Progenitor cell of endocrine pancreas (in vitro differentiated cells): ENCODE results near the gene BPGM. TPM values are rescaled to one million over a fixed set of nuclear protein-coding genes. Genes with fewer than 3 reads are reported as not detected.
"Not testable (repeated sequence)": the region's sequence is repeated elsewhere in the genome, so short reads cannot be mapped to it uniquely, and the experiment has no call there.

ENCODE experiments used
- DNase-seq: peaks from one replicate; pipeline ENCODE4 v3.0.0; 2021; ENCODE audit warnings: low spot score; ENCODE audit not compliant: unreplicated experiment
- H3K27ac Mint-ChIP-seq: 2 replicates; pipeline ENCODE4 v1.8.0; 2021; ENCODE audit warnings: mild to moderate bottlenecking, moderate library complexity, mixed read lengths
- H3K27me3 Mint-ChIP-seq: 2 replicates; pipeline ENCODE4 v1.8.0; 2021; ENCODE audit warnings: mixed read lengths
- H3K36me3 Mint-ChIP-seq: 2 replicates; pipeline ENCODE4 v1.8.0; 2022; ENCODE audit warnings: mixed read lengths; ENCODE audit not compliant: insufficient read depth
- H3K4me1 Mint-ChIP-seq: 2 replicates; pipeline ENCODE4 v1.8.0; 2021; ENCODE audit warnings: low read depth, mixed read lengths
- H3K4me3 Mint-ChIP-seq: 2 replicates; pipeline ENCODE4 v1.8.0; 2021; ENCODE audit warnings: low read depth, mild to moderate bottlenecking, moderate library complexity, mixed read lengths
- H3K9me3 Mint-ChIP-seq: 2 replicates; pipeline ENCODE4 v1.8.0; 2021; ENCODE audit warnings: low read depth, mixed read lengths
- CTCF ChIP-seq: fragments of 200-600 bp; sonication (generic); IDR thresholded peaks from one replicate; pipeline ENCODE4 v1.5.0; 2021; ENCODE audit warnings: antibody characterized with exemption, mild to moderate bottlenecking; ENCODE audit not compliant: unreplicated experiment
- total RNA-seq: library from RNA; stranded (reverse); gene quantifications from 2 replicates; pipeline ENCODE4 v1.2.1, GENCODE V29; 2021

BPGM gene
- total RNA-seq, 1 donor from 2014 or later = 22.8 TPM

- H3K27ac Mint-ChIP-seq = no peak overlapping the region
- H3K4me3 Mint-ChIP-seq = no peak overlapping the region
- peaks cover 16% of the 10 kb centered on the region for H3K27me3 Mint-ChIP-seq
- H3K4me1 Mint-ChIP-seq = no peaks in the 10 kb centered on the region
- no peak for DNase-seq
- no peaks in the 10 kb centered on the region for H3K36me3 Mint-ChIP-seq
- no peak for TF ChIP-seq CTCF
- H3K9me3 Mint-ChIP-seq = peaks cover 9% of the 10 kb centered on the region
Measured at GRCh38 chr7:134639061-134639460, 7.6 kb upstream of the BPGM start.

- Mint-ChIP-seq H3K9me3 (peaks cover 9% of the 10 kb centered on the region), H3K27ac (no peak overlapping the region), H3K4me1 (no peaks in the 10 kb centered on the region), H3K36me3 (no peaks in the 10 kb centered on the region), H3K4me3 (no peak overlapping the region), H3K27me3 (peaks cover 16% of the 10 kb centered on the region)
- no peak for DNase-seq
- no peak for TF ChIP-seq CTCF
Measured at GRCh38 chr7:134639683-134640279, 6.9 kb upstream of the BPGM start.

GRCh38 chr7:134640842-134641715 lies 5.6 kb upstream of the BPGM start:
- H3K4me3 Mint-ChIP-seq = no peak overlapping the region
- H3K27me3 Mint-ChIP-seq = peaks cover 16% of the 10 kb centered on the region
- TF ChIP-seq CTCF = no peak
- peaks cover 9% of the 10 kb centered on the region for H3K9me3 Mint-ChIP-seq
- no peaks in the 10 kb centered on the region for H3K4me1 Mint-ChIP-seq
- DNase-seq = no peak
- H3K27ac Mint-ChIP-seq = no peak overlapping the region
- H3K36me3 Mint-ChIP-seq = no peaks in the 10 kb centered on the region

GRCh38 chr7:134641981-134642380 lies 4.7 kb upstream of the BPGM start:
- not testable (repeated sequence) for H3K4me3 Mint-ChIP-seq, H3K36me3 Mint-ChIP-seq, DNase-seq, H3K4me1 Mint-ChIP-seq, H3K9me3 Mint-ChIP-seq, H3K27ac Mint-ChIP-seq
- peaks cover 16% of the 10 kb centered on the region for H3K27me3 Mint-ChIP-seq

GRCh38 chr7:134643131-134643530 lies 3.5 kb upstream of the BPGM start:
- no peak for TF ChIP-seq CTCF
- Mint-ChIP-seq H3K36me3 (no peaks in the 10 kb centered on the region), H3K4me3 (no peak overlapping the region), H3K4me1 (no peaks in the 10 kb centered on the region), H3K27me3 (peaks cover 16% of the 10 kb centered on the region), H3K27ac (no peak overlapping the region), H3K9me3 (peaks cover 9% of the 10 kb centered on the region)
- DNase-seq = no peak

GRCh38 chr7:134645478-134645877 lies 1.2 kb upstream of the BPGM start:
- peaks cover 9% of the 10 kb centered on the region for H3K9me3 Mint-ChIP-seq
- TF ChIP-seq CTCF = no peak
- H3K36me3 Mint-ChIP-seq = no peaks in the 10 kb centered on the region
- H3K4me3 Mint-ChIP-seq = no peak overlapping the region
- peaks cover 4% of the 10 kb centered on the region for H3K4me1 Mint-ChIP-seq
- DNase-seq = no peak
- no peak overlapping the region for H3K27ac Mint-ChIP-seq
- peaks cover 16% of the 10 kb centered on the region for H3K27me3 Mint-ChIP-seq
